Stimulated activated CD8-positive, alpha-beta memory T cell treated with anti-CD3 and anti-CD28 coated beads, Interleukin-2, amount 100 ng/mL, for 1 hour (primary cell): ENCODE results near the gene USP34.
"Not testable (repeated sequence)": the region's sequence is repeated elsewhere in the genome, so short reads cannot be mapped to it uniquely, and the experiment has no call there.

Experiments used
- DNase-seq, 2 donors: peaks; one replicate each; pipeline ENCODE4 v3.0.0-alpha.2; 2020; ENCODE audit warnings: low read depth in 2 of 2

USP34 gene

GRCh38 chr2:61157371-61158003 is 313.4 kb downstream of the USP34 start:
- DNase-seq: no peak

DNA sequence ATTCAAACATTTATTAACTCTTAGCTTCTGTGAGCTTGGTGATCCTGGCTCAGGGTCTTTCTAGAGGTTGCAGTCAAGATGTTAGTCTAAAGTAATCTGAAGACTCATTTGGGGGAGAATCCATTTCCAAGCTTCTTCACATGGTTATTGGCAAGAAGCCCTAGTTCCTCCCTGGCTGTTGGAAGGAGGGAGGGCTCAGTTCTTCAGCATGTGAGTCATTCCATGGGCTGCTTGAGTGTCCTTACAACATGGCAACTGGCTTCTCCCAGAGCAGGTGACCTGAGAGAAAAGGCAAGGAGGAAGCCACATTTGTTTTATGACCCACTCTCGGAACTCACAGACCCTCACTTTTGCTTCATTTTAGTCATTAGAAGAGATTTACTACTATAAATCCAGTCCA is 319.5 kb downstream of the USP34 start:
- no peak for DNase-seq

- DNase-seq: no peak
These were observed 321.8 kb downstream of the USP34 start for GRCh38 chr2:61149074-61149473.

DNA sequence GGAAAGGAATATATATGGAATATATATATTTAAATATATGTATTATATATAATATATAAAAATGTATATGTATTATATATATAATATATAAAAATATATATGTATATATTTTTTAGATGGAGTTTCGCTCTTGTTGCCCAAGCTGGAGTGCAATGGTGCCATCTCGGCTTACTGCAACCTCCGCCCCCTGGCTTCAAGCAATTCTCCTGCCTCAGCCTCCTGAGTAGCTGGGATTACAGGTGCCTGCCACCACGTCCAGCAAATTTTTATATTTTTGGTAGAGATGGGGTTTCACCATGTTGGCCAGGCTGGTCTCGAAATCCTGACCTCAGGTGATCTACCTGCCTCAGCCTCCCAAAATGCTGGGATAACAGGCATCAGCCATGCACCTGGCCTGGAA is 322.8 kb downstream of the USP34 start:
- DNase-seq: not testable (repeated sequence)

DNA sequence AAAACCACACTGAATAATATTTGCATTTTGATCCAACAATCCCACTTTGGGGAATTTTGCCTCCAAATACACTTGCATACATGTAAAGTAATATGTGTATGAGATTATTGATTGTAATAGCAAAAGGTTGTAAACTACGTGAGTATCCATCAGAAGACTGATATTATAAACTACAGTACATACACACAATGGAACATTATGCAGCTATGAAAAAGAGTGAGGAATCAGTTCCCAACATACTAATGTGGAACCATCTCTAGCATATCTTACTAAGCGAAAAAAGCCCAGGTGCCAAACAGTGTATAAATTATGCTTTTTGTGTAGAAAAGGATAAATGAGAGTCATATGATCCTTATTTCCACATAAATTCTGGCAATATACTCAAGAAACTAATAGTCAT is 324.9 kb downstream of the USP34 start:
- DNase-seq: no peak

GRCh38 chr2:61144697-61145268 is 326.1 kb downstream of the USP34 start:
- DNase-seq: peak; percentile 79 to 91

DNA sequence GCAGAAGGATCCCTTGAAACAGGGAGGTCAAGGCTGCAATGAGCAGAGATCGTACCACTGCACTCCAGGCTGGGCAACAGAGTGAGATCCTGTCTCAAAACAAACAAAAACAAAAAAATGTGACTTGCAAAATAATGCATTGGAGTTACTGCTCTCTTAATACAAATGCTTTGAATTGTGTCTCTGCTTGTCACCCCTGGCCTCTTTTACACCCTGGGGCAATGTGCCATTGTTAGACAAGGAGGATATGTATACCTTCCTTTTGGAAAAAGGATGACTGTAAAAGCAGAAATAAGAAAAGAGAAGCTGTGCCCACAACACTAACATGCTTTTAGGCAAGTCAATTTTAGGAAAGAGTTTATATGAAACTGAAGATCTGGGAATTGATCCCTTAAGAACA is 329.7 kb downstream of the USP34 start:
- DNase-seq: no peak

DNA sequence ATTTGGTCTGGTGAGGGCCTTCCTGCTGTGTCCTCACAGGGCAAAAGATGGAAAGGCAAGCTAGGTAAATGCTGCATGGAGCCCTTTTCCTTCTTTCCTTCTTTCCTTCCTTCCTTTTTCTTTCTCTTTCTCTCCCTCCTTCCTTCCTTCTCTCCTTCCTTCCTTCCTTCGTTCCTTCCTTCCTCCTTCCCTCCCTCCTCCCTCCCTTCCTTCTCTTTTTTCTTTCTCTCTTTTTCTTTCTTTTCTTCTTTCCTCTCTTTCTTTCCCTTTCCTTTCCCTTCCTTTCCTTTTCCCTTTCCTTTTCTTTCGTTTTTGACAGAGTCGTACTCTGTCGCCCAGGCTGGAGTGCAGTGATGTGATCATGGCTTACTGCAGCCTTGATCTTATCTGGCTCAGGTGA is 332.0 kb downstream of the USP34 start:
- DNase-seq: no peak
